Muscle layer of duodenum (tissue), 2 donors: Measurements from ENCODE around the gene OR51E2.

Source experiments
- H3K27ac ChIP-seq: one replicate; pipeline ENCODE4 v1.7.0; 2013; ENCODE audit warnings: mild to moderate bottlenecking, low read length
- H3K27me3 ChIP-seq: one replicate; pipeline ENCODE4 v1.7.0; 2013; ENCODE audit warnings: low read depth, mild to moderate bottlenecking, control low read depth, low read length
- H3K36me3 ChIP-seq, 2 donors: one replicate each; pipeline ENCODE4 v1.7.0; 2013; ENCODE audit warnings: low read length in 2 of 2, control low read depth in 1 of 2, mild to moderate bottlenecking in 1 of 2; ENCODE audit not compliant: insufficient read depth in 2 of 2, control insufficient read depth in 1 of 2
- H3K4me1 ChIP-seq, 2 donors: one replicate each; pipeline ENCODE4 v1.7.0; 2013; ENCODE audit warnings: low read length in 2 of 2, mild to moderate bottlenecking in 2 of 2, control low read depth in 1 of 2, moderate library complexity in 1 of 2; ENCODE audit not compliant: insufficient read depth in 2 of 2, control insufficient read depth in 1 of 2
- H3K4me3 ChIP-seq, 2 donors: one replicate each; pipeline ENCODE4 v1.7.0; 2013; ENCODE audit warnings: low read length in 2 of 2, low read depth in 1 of 2, mild to moderate bottlenecking in 1 of 2
- H3K9me3 ChIP-seq, 2 donors: one replicate each; pipeline ENCODE4 v1.7.0; 2013; ENCODE audit warnings: low read length in 2 of 2, control low read depth in 1 of 2, mild to moderate bottlenecking in 1 of 2; ENCODE audit not compliant: control insufficient read depth in 1 of 2
- donor health status: healthy.

Gene OR51E2

DNA sequence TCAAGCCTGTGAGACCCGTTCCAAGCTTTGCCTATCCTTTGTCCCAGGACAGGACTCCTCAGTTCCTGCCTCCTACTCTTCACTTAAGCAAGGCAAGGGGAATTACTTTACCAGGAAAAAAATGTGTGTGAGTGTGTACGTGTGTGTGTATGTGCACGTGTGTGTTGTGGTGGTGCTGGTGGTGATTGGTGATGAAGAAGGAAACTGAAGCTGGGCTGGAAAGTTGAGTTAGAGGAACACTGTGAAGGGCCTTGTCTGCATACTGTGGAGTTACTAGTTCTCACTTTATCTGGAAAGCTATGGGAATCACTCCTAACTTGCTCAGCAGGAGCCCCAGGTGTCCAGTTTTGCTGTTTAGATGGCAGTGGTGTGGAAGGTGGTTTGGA, 60.0 kb downstream of the OR51E2 start:
- Histone ChIP-seq H3K36me3 (no peaks in the 10 kb centered on the region), H3K4me1 (no peaks in the 10 kb centered on the region), H3K27me3 (no peaks in the 10 kb centered on the region), H3K4me3 (no peak overlapping the region), H3K27ac (no peak overlapping the region), H3K9me3 (no peaks in the 10 kb centered on the region)

DNA sequence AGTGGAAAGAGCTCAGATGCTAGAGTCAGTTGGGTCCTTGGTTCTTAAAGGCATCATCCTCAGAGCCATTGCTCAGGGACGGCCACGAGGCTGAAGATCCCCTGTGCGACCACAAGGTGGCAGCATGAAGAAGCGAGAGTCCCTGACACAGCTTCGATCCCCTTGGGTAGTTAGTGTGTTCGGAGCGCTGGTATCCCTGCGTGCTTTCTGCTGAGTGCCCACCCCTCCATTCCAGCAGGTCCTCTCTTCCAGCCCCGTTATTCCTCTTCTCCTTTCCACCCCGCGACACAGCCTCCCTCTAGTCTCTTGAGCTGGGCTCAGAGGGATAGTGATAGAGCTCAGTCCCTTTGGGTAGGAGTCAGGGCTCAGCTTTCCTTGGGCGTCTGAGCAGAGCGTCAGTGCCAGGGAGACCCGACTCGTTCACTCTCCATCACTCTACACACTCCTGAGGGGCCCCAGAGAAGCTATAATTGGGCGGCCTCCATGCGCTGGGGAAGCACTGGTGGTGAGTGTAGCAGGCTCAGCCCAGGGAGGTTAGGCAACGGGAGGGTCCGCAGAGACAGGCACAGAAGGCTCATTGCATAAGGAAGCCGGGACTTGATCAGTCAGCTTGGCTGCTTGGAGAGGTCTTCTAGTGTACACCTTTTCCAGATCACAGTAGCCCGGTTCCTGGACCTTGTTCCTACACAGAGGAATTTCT, 60.5 kb downstream of the OR51E2 start, which contains the start of gene OR51D1:
Gene OR51D1 (plus strand): TSS at position 516 of the 700 bp plus-strand sequence. CDS start 2,314 bp downstream, outside the sequence.
- no peaks in the 10 kb centered on the region for H3K4me1 ChIP-seq
- no peaks in the 10 kb centered on the region for H3K27me3 ChIP-seq
- H3K27ac ChIP-seq, result no peak within 1 kb of the TSS
- no peaks in the 10 kb centered on the region for H3K36me3 ChIP-seq
- peak within 1 kb of the TSS; percentile 51 to 55 for H3K4me3 ChIP-seq
- no peaks in the 10 kb centered on the region for H3K9me3 ChIP-seq

DNA sequence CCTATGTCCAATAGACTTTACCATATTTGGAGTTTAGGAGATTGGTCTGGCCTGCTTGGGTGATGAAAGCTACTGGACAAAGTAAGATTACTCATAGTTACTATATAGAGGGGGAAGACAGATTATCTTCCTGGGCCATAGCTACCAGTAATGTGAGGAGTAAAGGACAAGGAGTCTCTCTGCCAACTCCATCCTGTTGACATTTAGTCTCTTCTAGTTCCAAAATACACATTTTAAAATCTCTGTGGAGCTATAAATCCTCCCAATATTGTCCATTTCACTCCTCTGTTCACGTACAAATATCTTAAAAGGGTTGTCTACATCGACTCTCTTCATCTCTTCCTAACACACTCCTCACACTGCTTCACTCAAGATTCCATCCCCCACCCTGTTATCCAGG, 61.5 kb downstream of the OR51E2 start:
- no peaks in the 10 kb centered on the region for H3K4me1 ChIP-seq
- H3K9me3 ChIP-seq, result no peaks in the 10 kb centered on the region
- H3K27me3 ChIP-seq, result no peaks in the 10 kb centered on the region
- H3K27ac ChIP-seq, result no peak overlapping the region
- H3K4me3 ChIP-seq, result no peak overlapping the region
- no peaks in the 10 kb centered on the region for H3K36me3 ChIP-seq
